D721Med (cell line): ENCODE data around the gene CHIA.

Experiments used
- DNase-seq: peaks from one replicate; pipeline ENCODE4 v3.0.0; 2011; ENCODE audit warnings: low spot score; ENCODE audit not compliant: insufficient read length
- FAIRE-seq: peaks from 2 replicates; lab custom pipeline; 2011; peaks lifted over from hg19 to GRCh38; lab: Jason Lieb, UNC
- CTCF ChIP-seq: IDR thresholded peaks from 2 replicates; pipeline ENCODE4 v1.5.1; 2012; ENCODE audit warnings: mild to moderate bottlenecking, control low read depth; ENCODE audit not compliant: insufficient read depth; ENCODE audit errors: missing control alignments

CHIA gene

GRCh38 chr1:111253876-111254275, 36.8 kb upstream of the CHIA start:
- TF ChIP-seq CTCF = no peak
- no peak for DNase-seq
- no peak for FAIRE-seq

GRCh38 chr1:111256988-111257658, 33.5 kb upstream of the CHIA start:
- DNase-seq (no peak), FAIRE-seq (no peak)
- TF ChIP-seq CTCF = no peak

- TF ChIP-seq CTCF = no peak
- no peak for FAIRE-seq
- no peak for DNase-seq
These were observed 22.7 kb upstream of the CHIA start for GRCh38 chr1:111267801-111268508.

GRCh38 chr1:111269825-111270406, 20.7 kb upstream of the CHIA start:
- DNase-seq = no peak
- FAIRE-seq = no peak
- no peak for TF ChIP-seq CTCF

- no peak for DNase-seq
- FAIRE-seq = no peak
- TF ChIP-seq CTCF = no peak
These were observed 19.7 kb upstream of the CHIA start for GRCh38 chr1:111270771-111271463.

- DNase-seq (no peak), FAIRE-seq (no peak)
- no peak for TF ChIP-seq CTCF
These were observed 19.2 kb upstream of the CHIA start for GRCh38 chr1:111271464-111271801.

- FAIRE-seq (no peak), DNase-seq (no peak)
- no peak for TF ChIP-seq CTCF
These were observed 18.6 kb upstream of the CHIA start for GRCh38 chr1:111272081-111272480.
